Smooth muscle cell (in vitro differentiated cells): ENCODE results near the gene GLTP. TPM values are rescaled to one million over a fixed set of nuclear protein-coding genes. Genes with fewer than 3 reads are reported as not detected.

Source experiments
- DNase-seq: peaks from one replicate; lab custom pipeline; 2025; ENCODE audit not compliant: unreplicated experiment; lab: John Stamatoyannopoulos, UW
- H2AFZ ChIP-seq: fragments of 200-600 bp; sonication (generic); 2 replicates; pipeline ENCODE4 v1.6.0; 2016; ENCODE audit warnings: antibody characterized with exemption, low read depth, mild to moderate bottlenecking
- H3F3A ChIP-seq: fragments of 200-600 bp; sonication (generic); 2 replicates; pipeline ENCODE4 v1.6.0; 2017; ENCODE audit warnings: antibody characterized with exemption, low read depth
- H3K27ac ChIP-seq: fragments of 200-600 bp; sonication (generic); 2 replicates; pipeline ENCODE4 v1.5.1; 2016; ENCODE audit warnings: low read depth, mild to moderate bottlenecking
- H3K27me3 ChIP-seq: fragments of 200-600 bp; sonication (generic); 2 replicates; pipeline ENCODE4 v1.6.1; 2016; ENCODE audit warnings: low read depth, mild to moderate bottlenecking
- H3K36me3 ChIP-seq: fragments of 200-600 bp; sonication (generic); 2 replicates; pipeline ENCODE4 v1.5.1; 2016; ENCODE audit warnings: low read depth
- H3K4me1 ChIP-seq: fragments of 200-600 bp; sonication (generic); 2 replicates; pipeline ENCODE4 v1.5.1; 2016; ENCODE audit warnings: low read depth
- H3K4me2 ChIP-seq: fragments of 200-600 bp; sonication (generic); 2 replicates; pipeline ENCODE4 v1.6.0; 2016; ENCODE audit warnings: mild to moderate bottlenecking
- H3K4me3 ChIP-seq: fragments of 200-600 bp; sonication (generic); 2 replicates; pipeline ENCODE4 v1.5.1; 2016; ENCODE audit warnings: mild to moderate bottlenecking
- H3K79me2 ChIP-seq: fragments of 200-600 bp; sonication (generic); 2 replicates; pipeline ENCODE4 v1.6.0; 2016; ENCODE audit warnings: low read depth, mild to moderate bottlenecking
- H3K9ac ChIP-seq: fragments of 200-600 bp; sonication (generic); 2 replicates; pipeline ENCODE4 v1.6.0; 2016; ENCODE audit warnings: low read depth
- H3K9me3 ChIP-seq: fragments of 200-600 bp; sonication (generic); replicated peaks from 2 replicates; pipeline ENCODE4 v1.5.1; 2016; ENCODE audit warnings: low read depth
- H4K20me1 ChIP-seq: fragments of 200-600 bp; sonication (generic); 2 replicates; pipeline ENCODE4 v1.6.0; 2016; ENCODE audit warnings: low read depth
- CTCF ChIP-seq: fragments of 200-600 bp; sonication (generic); IDR thresholded peaks from 2 replicates; pipeline ENCODE4 v1.5.1; 2017; ENCODE audit warnings: borderline replicate concordance, mild to moderate bottlenecking, antibody characterized with exemption; ENCODE audit not compliant: insufficient read depth, poor library complexity, severe bottlenecking
- WGBS: methylation state at CpG from one replicate; pipeline ENCODE4 v1.1.7; 2016; ENCODE audit warnings: low lambda C conversion rate; 5-methylcytosine and 5-hydroxymethylcytosine counted together
- polyA plus RNA-seq: library from polyadenylated mRNA; unstranded; fragments of >200 nt; fragmentation: Nextera tagmentation; extraction: Ambion mirVana; gene quantifications from 2 replicates; pipeline ENCODE4 v1.2.1, GENCODE V29; 2016
- total RNA-seq: library from RNA; depleted of rRNA; stranded (reverse); fragments of >200 nt; gene quantifications from 2 replicates; pipeline ENCODE4 v1.2.3, GENCODE V29; 2014

The GLTP gene
- total and polyA plus RNA-seq, 2 experiments from 2014 or later = 43.4 to 46.9 TPM

DNA sequence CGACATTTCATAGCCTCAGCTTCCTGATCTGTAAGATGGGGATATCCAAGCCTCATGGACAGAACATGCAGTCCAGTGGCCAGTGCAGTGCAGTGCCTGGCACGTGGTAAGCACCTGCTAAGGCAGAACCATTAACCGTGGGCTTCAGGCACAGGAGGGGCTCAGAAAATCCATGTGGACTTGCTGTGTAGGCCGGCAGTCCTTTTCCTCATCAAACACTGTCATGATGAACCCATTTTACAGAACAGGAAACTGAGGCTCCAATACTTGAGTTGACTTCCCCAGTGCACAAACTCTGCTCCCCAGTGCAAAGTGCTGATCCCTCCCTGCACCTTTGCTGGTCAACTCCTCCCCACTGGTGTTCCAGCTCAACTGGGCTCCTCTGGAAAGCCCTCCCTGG is 65.1 kb downstream of the GLTP start:
- H3K9ac ChIP-seq = no peak overlapping the region
- H3K4me1 ChIP-seq = no peaks in the 10 kb centered on the region
- H3K79me2 ChIP-seq = no peaks in the 10 kb centered on the region
- no peak for TF ChIP-seq CTCF
- DNase-seq = no peak
- no peaks in the 10 kb centered on the region for H3F3A ChIP-seq
- no peak overlapping the region for H3K4me3 ChIP-seq
- WGBS = 87% methylated on average over 4 of the region's 4 CpGs
- no peaks in the 10 kb centered on the region for H3K27me3 ChIP-seq
- no peak overlapping the region for H3K4me2 ChIP-seq
- H3K36me3 ChIP-seq = no peaks in the 10 kb centered on the region
- no peaks in the 10 kb centered on the region for H3K9me3 ChIP-seq
- H4K20me1 ChIP-seq = no peaks in the 10 kb centered on the region
- H2AFZ ChIP-seq = no peak overlapping the region
- H3K27ac ChIP-seq = no peak overlapping the region

DNA sequence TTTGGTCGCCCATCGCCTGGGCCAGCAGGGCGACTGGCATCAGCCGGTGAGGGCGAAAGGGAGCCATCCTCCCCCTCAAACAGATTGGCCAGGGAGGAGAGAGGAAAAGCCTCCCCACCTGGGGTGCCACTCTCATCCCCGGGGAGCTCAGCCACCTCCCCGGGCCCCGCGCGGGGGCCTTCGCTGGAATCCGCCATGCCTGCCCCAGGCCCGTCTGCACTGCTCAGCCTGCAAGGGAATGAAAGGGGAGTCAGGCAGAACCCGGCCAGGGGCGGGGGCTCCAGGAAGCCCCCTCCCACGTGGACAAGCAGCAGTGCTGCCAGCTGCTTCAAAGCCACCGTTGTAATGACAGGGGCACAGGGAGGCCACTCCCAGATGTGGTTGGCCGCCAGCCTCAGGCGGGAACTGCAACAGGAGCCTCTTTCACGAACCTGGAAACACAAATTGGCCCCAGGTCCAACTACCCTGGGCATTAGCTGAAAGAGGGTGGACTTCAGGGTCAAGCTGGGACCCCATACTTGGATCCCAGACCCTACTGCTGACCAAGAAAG is 65.7 kb downstream of the GLTP start:
- no peak for DNase-seq
- Histone ChIP-seq H3K79me2 (no peaks in the 10 kb centered on the region), H3K4me2 (no peak overlapping the region), H3K36me3 (no peaks in the 10 kb centered on the region), H2AFZ (no peak overlapping the region), H3K4me3 (no peak overlapping the region), H3F3A (no peaks in the 10 kb centered on the region), H3K9ac (no peak overlapping the region), H4K20me1 (no peaks in the 10 kb centered on the region), H3K9me3 (no peaks in the 10 kb centered on the region), H3K27ac (no peak overlapping the region), H3K27me3 (no peaks in the 10 kb centered on the region), H3K4me1 (no peaks in the 10 kb centered on the region)
- no peak for TF ChIP-seq CTCF
- 86% methylated on average over 20 of the region's 20 CpGs for WGBS

DNA sequence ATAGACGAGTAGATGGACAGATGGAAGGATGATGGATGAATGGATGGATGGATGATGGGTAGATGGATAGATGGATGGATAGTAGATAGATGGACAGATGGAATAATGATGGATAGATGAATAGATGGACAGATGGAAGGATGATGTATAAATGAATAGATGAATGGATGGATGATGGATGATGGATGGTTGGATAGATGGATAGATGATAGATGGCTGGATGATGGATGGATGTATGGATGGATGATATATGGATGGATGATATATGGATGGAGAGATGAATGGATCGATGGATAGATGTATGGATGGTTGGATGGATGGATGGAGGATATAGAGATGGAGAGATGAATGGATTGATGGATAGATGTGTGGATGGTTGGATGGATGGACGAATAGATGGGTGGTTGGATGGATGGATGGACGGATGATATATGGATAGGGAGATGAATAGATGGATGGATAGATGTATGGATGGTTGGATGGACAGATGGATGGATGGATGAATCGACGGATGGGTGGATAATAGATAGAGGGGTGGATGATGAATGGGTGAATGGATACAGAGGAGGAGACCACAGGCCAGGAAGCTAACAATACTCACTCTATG is 66.4 kb downstream of the GLTP start:
- H3K4me3 ChIP-seq = no peak overlapping the region
- no peak overlapping the region for H3K27ac ChIP-seq
- no peaks in the 10 kb centered on the region for H3K9me3 ChIP-seq
- no peak for DNase-seq
- no peaks in the 10 kb centered on the region for H3K79me2 ChIP-seq
- H3K9ac ChIP-seq = no peak overlapping the region
- H4K20me1 ChIP-seq = no peaks in the 10 kb centered on the region
- 98% methylated on average over 6 of the region's 6 CpGs for WGBS
- H3K27me3 ChIP-seq = no peaks in the 10 kb centered on the region
- TF ChIP-seq CTCF = no peak
- no peaks in the 10 kb centered on the region for H3K36me3 ChIP-seq
- no peaks in the 10 kb centered on the region for H3F3A ChIP-seq
- H3K4me1 ChIP-seq = no peaks in the 10 kb centered on the region
- no peak overlapping the region for H2AFZ ChIP-seq
- no peak overlapping the region for H3K4me2 ChIP-seq

- Histone ChIP-seq H3F3A (no peaks in the 10 kb centered on the region), H3K79me2 (no peaks in the 10 kb centered on the region), H3K4me2 (no peak overlapping the region), H3K4me3 (no peak overlapping the region), H3K27me3 (no peaks in the 10 kb centered on the region), H3K27ac (no peak overlapping the region), H2AFZ (no peak overlapping the region), H3K9ac (no peak overlapping the region), H3K9me3 (no peaks in the 10 kb centered on the region), H3K4me1 (no peaks in the 10 kb centered on the region), H4K20me1 (no peaks in the 10 kb centered on the region), H3K36me3 (no peaks in the 10 kb centered on the region)
- peak; percentile 4 for TF ChIP-seq CTCF
- DNase-seq = no peak
- WGBS = 88% methylated on average over 5 of the region's 5 CpGs
Measured at GRCh38 chr12:109811624-109811995, 68.7 kb downstream of the GLTP start.
